Esophagus (tissue), 2 donors: Measurements from ENCODE around the gene GP9. TPM values are rescaled to one million over a fixed set of nuclear protein-coding genes. Genes with fewer than 3 reads are reported as not detected.

ENCODE experiments used
- H3K27ac ChIP-seq, 2 donors: one replicate each; pipeline ENCODE4 v1.5.1; 2013; ENCODE audit warnings: low read depth in 2 of 2, mild to moderate bottlenecking in 2 of 2, inconsistent platforms in 1 of 2, low read length in 1 of 2, moderate library complexity in 1 of 2
- H3K27me3 ChIP-seq, 2 donors: one replicate each; pipeline ENCODE4 v1.6.1; 2013; ENCODE audit warnings: low read length in 2 of 2, control low read depth in 1 of 2, mild to moderate bottlenecking in 1 of 2; ENCODE audit not compliant: insufficient read depth in 2 of 2, control insufficient read depth in 1 of 2
- H3K36me3 ChIP-seq, 2 donors: one replicate each; pipeline ENCODE4 v1.6.1; 2013; ENCODE audit warnings: low read length in 1 of 2; ENCODE audit not compliant: control insufficient read depth in 2 of 2, insufficient read depth in 2 of 2
- H3K4me1 ChIP-seq, 2 donors: one replicate each; pipeline ENCODE4 v1.6.1; 2013; ENCODE audit warnings: low read length in 1 of 2; ENCODE audit not compliant: control insufficient read depth in 2 of 2, insufficient read depth in 2 of 2
- H3K4me3 ChIP-seq, 2 donors: one replicate each; pipeline ENCODE4 v1.5.1; 2013; ENCODE audit warnings: low read length in 2 of 2, mild to moderate bottlenecking in 2 of 2, low read depth in 1 of 2, moderate library complexity in 1 of 2
- H3K9me3 ChIP-seq, 2 donors: one replicate each; pipeline ENCODE4 v1.6.1; 2013; ENCODE audit warnings: mild to moderate bottlenecking in 2 of 2, low read depth in 1 of 2, low read length in 1 of 2, moderate library complexity in 1 of 2; ENCODE audit not compliant: control insufficient read depth in 2 of 2, insufficient read depth in 1 of 2
- WGBS, 2 donors: extraction: QIAGEN DNeasy Blood & Tissue Kit; methylation state at CpG; one replicate each; pipeline ENCODE4 v1.1.7; 2013; 5-methylcytosine and 5-hydroxymethylcytosine counted together
- polyA plus RNA-seq, 2 donors: library from polyadenylated mRNA; stranded (reverse); fragments of 200-250 nt; gene quantifications; one replicate each; pipeline ENCODE4 v1.2.3, GENCODE V29; 2013
- donor health status: healthy with polysubstance abuse.
- donor health status: Bipolar disorder and iron deficiency.

The GP9 gene
- polyA plus RNA-seq, 2 donors = not detected

DNA sequence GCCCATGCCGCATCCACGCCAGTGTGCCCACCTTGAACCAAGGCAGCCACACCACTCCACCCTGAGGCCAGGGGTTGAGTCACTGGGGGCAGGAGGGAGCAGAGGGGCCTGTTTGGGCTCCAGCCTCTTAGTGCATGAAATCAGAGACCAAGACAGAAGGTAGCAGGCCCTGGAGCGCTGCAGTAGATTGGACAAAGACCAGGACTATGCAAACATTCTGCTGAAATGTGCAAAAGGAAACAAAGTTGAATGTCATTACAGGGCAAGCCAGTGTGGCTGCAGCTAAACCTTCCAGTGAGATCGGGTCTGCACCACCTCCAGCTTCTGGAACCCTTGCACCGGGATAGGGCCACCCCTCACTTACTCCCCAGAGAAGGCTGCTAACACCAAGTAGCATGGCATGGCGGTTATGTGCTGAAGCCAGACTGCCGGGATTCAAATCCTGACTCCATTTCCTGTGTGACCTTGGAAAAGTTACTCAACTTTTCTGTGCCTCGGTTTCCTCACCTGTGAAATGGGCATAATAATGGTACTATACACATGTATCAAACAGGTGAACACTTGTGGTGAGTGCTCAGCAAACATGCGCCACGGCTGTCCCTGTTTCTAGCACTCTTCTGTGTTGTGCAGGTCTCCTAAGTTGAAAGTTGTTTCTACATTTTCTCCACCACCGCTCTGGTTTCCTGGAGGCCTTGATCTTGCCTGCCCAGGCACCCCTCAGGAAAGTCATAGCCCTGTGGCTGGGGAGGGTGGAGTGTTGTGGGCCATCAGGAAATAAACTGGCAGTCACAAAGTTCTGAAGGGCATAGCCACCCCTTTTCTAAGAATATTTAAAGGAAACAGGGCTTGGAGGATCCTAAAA is 25.0 kb upstream of the GP9 start:
- Histone ChIP-seq H3K4me3 (no peak overlapping the region), H3K27ac (no peak overlapping the region), H3K4me1 (peaks cover 0 to 7% of the 10 kb centered on the region in 2 donors), H3K36me3 (no peaks in the 10 kb centered on the region), H3K27me3 (no peaks in the 10 kb centered on the region), H3K9me3 (no peaks in the 10 kb centered on the region)
- 77 to 81% methylated on average over 11 of the region's 11 CpGs for WGBS, 2 donors

- 74 to 77% methylated on average over 10 of the region's 10 CpGs for WGBS, 2 donors
- Histone ChIP-seq H3K4me3 (no peak overlapping the region), H3K9me3 (no peaks in the 10 kb centered on the region), H3K4me1 (peaks cover 0 to 7% of the 10 kb centered on the region in 2 donors), H3K27ac (no peak overlapping the region), H3K27me3 (no peaks in the 10 kb centered on the region), H3K36me3 (no peaks in the 10 kb centered on the region)
Observed at GRCh38 chr3:129036222-129037092, 24.1 kb upstream of the GP9 start.

DNA sequence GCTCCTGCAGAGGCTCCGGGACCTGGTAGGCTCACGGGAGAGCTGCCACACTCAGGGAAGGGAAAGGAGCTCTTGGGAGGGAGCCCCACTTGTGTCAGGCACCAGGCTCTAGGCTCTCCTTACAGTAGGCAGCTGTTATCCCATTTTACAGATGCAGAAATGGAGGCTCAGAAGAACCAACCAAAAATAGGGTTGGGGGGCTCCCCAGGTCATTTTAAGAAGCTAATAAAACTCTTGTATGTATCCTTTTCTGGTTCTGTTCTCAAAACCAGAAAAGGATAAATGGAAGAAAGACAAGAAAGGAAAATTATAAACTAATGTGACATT is 23.5 kb upstream of the GP9 start:
- Histone ChIP-seq H3K27me3 (no peaks in the 10 kb centered on the region), H3K27ac (no peak overlapping the region), H3K4me3 (no peak overlapping the region), H3K9me3 (no peaks in the 10 kb centered on the region), H3K36me3 (no peaks in the 10 kb centered on the region), H3K4me1 (peaks cover 0 to 7% of the 10 kb centered on the region in 2 donors)
- WGBS, 2 donors = 0 to 9% methylated on average over 2 of the region's 2 CpGs

- H3K9me3 ChIP-seq = no peaks in the 10 kb centered on the region
- no peaks in the 10 kb centered on the region for H3K36me3 ChIP-seq
- no peaks in the 10 kb centered on the region for H3K27me3 ChIP-seq
- no peak overlapping the region for H3K4me3 ChIP-seq
- 86 to 87% methylated on average over 10 of the region's 10 CpGs for WGBS, 2 donors
- peaks cover 0 to 4% of the 10 kb centered on the region in 2 donors for H3K4me1 ChIP-seq
- no peak overlapping the region for H3K27ac ChIP-seq
Observed at GRCh38 chr3:129038121-129038855, 22.3 kb upstream of the GP9 start.

DNA sequence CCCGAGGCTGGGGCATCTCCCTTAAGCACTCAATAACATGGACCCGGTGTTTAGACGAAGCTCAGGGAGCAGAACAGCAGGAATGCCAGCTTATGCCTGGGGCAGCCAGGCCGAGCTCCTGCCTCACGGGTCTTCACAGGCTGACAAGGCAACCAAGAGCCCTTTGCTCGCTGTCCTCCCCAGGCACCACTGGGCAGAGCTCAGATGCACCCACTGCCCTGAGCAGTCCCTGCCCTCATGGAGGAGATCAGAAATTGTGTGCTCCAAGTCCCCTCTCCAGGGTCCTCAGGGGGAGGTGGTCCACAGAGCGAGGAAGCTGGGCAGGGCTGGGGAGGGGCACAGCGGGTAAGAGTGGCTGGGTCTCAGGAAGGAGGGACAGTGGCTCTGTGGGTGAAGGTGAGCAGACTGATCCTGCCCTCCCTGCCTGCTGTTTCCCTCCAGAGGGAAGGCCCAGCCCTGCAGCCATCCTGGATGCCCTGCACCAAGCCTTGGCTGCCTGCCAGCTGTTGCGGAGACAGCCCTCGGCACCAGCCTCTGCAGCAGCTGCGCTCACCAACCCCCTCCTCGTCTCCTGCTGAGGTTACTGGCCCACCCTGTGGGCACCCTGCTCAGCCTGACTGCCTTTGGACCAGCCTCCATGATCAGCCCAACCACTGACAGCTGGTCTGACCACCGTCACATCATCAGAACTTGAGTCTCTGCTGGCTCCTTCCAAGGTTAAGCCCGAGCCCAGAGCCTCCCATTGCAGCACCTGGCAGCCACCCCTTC is 21.1 kb upstream of the GP9 start:
- Histone ChIP-seq H3K27ac (no peak overlapping the region), H3K27me3 (no peaks in the 10 kb centered on the region), H3K4me3 (no peak overlapping the region), H3K36me3 (no peaks in the 10 kb centered on the region), H3K9me3 (no peaks in the 10 kb centered on the region), H3K4me1 (peaks cover 0 to 4% of the 10 kb centered on the region in 2 donors)
- WGBS, 2 donors = 56 to 63% methylated on average over 14 of the region's 14 CpGs

DNA sequence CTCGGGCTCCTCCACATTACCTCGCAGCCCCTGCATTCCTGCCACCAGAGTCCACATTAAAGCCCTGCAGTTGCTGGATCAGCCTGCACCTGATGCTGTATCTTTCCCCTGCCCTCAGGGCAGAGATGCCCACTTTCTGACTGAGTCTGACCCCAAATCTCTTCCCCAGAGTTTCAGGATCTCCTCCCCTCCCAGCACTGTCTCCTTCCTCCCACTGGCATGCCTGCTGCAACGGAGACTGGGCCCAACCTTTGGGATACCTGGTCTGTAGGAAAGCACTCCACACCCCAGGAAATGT is 20.6 kb upstream of the GP9 start:
- H3K4me1 ChIP-seq = peaks cover 0 to 4% of the 10 kb centered on the region in 2 donors
- H3K36me3 ChIP-seq = no peaks in the 10 kb centered on the region
- no peak overlapping the region for H3K27ac ChIP-seq
- H3K9me3 ChIP-seq = no peaks in the 10 kb centered on the region
- H3K4me3 ChIP-seq = no peak overlapping the region
- no peaks in the 10 kb centered on the region for H3K27me3 ChIP-seq
- WGBS, 2 donors = 66 to 70% methylated on average over 3 of the region's 3 CpGs

DNA sequence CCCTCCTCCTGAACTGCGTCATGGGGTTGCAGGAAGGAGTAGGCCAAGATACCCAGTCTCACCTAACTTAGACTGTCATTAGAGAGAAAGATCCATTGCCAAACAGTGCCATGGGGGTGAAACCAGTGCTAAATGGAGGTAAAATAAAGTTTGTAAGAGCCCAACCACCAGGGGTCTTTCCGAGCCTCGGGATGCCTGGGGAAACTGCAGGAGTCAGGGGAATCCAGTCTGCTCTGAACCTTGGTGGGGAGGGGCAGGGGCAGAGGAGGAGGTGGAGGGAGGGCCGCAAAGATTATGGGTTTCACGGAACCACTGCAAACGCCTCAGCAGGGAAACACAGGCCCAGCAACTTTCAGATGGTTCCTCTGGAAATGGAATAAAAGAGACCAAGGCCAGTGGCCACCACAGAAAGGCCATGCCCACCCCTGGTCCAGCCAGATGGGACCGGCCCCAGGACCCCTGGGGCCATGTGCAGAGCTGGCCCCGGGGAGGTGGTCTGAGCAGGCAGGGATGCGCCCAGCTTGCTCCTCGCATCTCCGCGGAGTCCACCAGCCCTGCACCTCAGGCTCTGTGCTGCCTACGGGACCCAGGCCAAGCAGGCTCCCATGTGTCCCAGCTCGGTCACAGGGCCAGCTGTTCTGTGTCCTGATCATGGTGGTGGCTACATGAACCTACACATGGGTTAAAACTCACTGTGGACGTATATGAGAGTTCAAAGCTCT is 19.8 kb upstream of the GP9 start:
- Histone ChIP-seq H3K27me3 (no peaks in the 10 kb centered on the region), H3K4me3 (no peak overlapping the region), H3K4me1 (peaks cover 0 to 6% of the 10 kb centered on the region in 2 donors), H3K9me3 (no peaks in the 10 kb centered on the region), H3K36me3 (no peaks in the 10 kb centered on the region), H3K27ac (no peak overlapping the region)
- 89 to 90% methylated on average over 15 of the region's 15 CpGs for WGBS, 2 donors

GRCh38 chr3:129045675-129046036 is 14.9 kb upstream of the GP9 start:
- Histone ChIP-seq H3K27ac (no peak overlapping the region), H3K9me3 (peaks cover 0 to 4% of the 10 kb centered on the region in 2 donors), H3K4me3 (peak overlapping the region; percentile 5 to 26), H3K36me3 (no peaks in the 10 kb centered on the region), H3K4me1 (peaks cover 0 to 13% of the 10 kb centered on the region in 2 donors), H3K27me3 (peaks cover 0 to 5% of the 10 kb centered on the region in 2 donors)
- 5 to 10% methylated on average over 37 to 43 of the region's 43 CpGs for WGBS, 2 donors
